IgD-negative memory B cell (primary cell): ENCODE measurements around the gene CLMN. TPM values are rescaled to one million over a fixed set of nuclear protein-coding genes. Genes with fewer than 3 reads are reported as not detected.

ENCODE experiments used
- H3K27ac Mint-ChIP-seq, 3 donors: one replicate each; pipeline ENCODE4 v1.8.0; 2020 to 2022; ENCODE audit warnings: mild to moderate bottlenecking in 3 of 3, mixed read lengths in 3 of 3, moderate library complexity in 1 of 3
- H3K27me3 Mint-ChIP-seq: one replicate; pipeline ENCODE4 v1.8.0; 2021; ENCODE audit warnings: mixed read lengths
- H3K36me3 Mint-ChIP-seq: one replicate; pipeline ENCODE4 v1.8.0; 2020; ENCODE audit warnings: mild to moderate bottlenecking, mixed read lengths
- H3K4me1 Mint-ChIP-seq, 3 donors: one replicate each; pipeline ENCODE4 v1.8.0; 2020 to 2022; ENCODE audit warnings: mixed read lengths in 3 of 3, mild to moderate bottlenecking in 1 of 3
- H3K4me3 Mint-ChIP-seq, 4 donors: one replicate each; pipeline ENCODE4 v1.8.0; 2020 to 2022; ENCODE audit warnings: mild to moderate bottlenecking in 4 of 4, mixed read lengths in 4 of 4, moderate library complexity in 3 of 4
- H3K9me3 Mint-ChIP-seq, 3 donors: one replicate each; pipeline ENCODE4 v1.8.0; 2020 to 2021; ENCODE audit warnings: mixed read lengths in 3 of 3, mild to moderate bottlenecking in 1 of 3
- polyA plus RNA-seq: library from polyadenylated mRNA; unstranded; fragments of 300-500 nt; fragmentation: Illumina TruSeq; gene quantifications from one replicate; pipeline ENCODE4 v1.2.3, GENCODE V29; 2021

Gene CLMN
- polyA plus RNA-seq, 1 donor from 2014 or later: 8.2 TPM

GRCh38 chr14:95296966-95297365, 22.7 kb downstream of the CLMN start:
- H3K36me3 Mint-ChIP-seq: peaks cover 4% of the 10 kb centered on the region
- peaks cover 25 to 51% (median 45%) of the 10 kb centered on the region in 3 donors for H3K4me1 Mint-ChIP-seq
- H3K27me3 Mint-ChIP-seq: peaks cover 5% of the 10 kb centered on the region
- peaks cover 0 to 4% (median 0%) of the 10 kb centered on the region in 3 donors for H3K9me3 Mint-ChIP-seq
- H3K27ac Mint-ChIP-seq: no peak overlapping the region
- no peak overlapping the region for H3K4me3 Mint-ChIP-seq

DNA sequence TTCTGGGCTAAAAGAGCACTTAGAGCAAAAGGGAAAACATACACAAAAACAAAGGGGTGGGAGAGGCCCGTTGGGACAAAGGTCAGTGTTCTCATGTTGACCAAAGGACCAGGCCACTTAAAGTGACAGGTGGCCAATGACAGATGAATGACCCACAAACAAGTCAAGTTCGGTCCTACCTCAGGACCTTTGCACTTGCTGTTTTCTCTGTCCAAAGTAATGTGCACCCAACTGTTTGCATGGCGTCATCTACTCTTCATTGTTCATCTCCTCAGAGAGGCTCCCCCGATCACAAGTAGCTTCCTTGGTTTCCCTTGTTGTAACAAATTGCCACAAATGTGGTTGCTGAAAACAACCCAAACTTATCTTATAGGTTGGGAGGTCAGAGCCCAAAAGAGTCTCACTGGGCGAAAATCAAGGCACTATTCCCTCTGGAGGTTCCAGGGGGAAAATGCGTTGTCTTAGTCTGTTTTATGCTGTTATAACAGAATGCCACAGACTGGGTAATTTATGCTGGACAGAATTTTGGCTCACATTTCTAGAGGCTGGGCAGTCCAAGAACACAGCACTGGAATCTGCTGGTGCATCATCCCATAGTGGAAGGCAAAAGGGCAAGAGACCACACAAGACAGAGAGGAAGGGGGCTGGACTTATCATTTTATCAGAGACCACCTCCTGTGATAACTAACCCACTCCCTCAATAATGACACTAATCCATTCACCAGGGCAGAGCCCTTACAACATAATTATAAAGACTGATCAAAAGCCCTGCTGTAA, 23.9 kb downstream of the CLMN start:
- Mint-ChIP-seq H3K27me3 (peaks cover 5% of the 10 kb centered on the region), H3K27ac (no peak overlapping the region), H3K4me1 (peaks cover 27 to 53% (median 45%) of the 10 kb centered on the region in 3 donors), H3K9me3 (peaks cover 0 to 4% (median 0%) of the 10 kb centered on the region in 3 donors), H3K36me3 (peaks cover 3% of the 10 kb centered on the region), H3K4me3 (no peak overlapping the region)

DNA sequence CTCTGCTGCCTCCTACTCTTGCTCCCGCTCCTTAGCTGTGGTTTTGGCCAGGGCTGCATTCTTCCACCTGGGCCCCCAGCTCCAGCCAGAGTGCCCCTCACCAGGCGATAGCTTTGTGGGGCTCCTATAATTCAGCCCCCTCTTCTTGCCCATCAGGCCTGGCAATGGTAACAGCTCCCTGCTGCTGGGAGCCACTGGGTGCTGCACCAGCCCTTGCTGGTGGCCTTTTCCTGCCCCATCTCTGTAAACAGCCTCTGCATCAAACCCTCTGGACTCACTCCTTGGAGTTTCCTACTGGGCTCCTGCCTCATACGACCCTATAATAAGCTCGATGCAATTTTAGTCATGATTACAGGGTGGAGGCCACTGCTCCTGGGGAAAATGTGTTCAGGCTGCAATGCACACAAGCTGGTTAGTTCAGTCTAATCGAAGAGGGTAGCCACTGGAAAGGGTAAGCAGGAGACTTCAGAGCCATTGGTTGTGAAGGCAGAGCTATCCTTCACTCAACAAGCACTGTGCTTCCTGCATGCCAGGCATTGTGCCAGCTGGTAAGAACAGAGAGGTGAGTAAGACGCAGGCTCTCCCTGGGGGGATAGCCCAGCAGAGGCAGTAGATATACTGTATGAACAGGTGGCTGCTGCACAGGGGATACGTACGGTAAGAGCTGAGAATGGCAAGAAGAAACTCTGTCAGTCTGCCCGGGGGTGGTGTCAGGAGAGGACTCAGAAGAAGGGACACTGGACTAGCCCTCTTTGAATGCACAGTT, 24.7 kb downstream of the CLMN start:
- Mint-ChIP-seq H3K4me1 (peaks cover 27 to 47% (median 39%) of the 10 kb centered on the region in 3 donors), H3K36me3 (peaks cover 3% of the 10 kb centered on the region), H3K27ac (peak overlapping the region in 1 of 3 donors; percentile 83), H3K27me3 (peaks cover 7% of the 10 kb centered on the region), H3K4me3 (no peak overlapping the region), H3K9me3 (peaks cover 0 to 4% (median 0%) of the 10 kb centered on the region in 3 donors)

GRCh38 chr14:95294320-95294719, 25.4 kb downstream of the CLMN start:
- peaks cover 21 to 41% (median 35%) of the 10 kb centered on the region in 3 donors for H3K4me1 Mint-ChIP-seq

GRCh38 chr14:95293449-95293848, 26.3 kb downstream of the CLMN start:
- Mint-ChIP-seq H3K9me3 (peaks cover 0 to 4% (median 0%) of the 10 kb centered on the region in 3 donors), H3K27me3 (peaks cover 5% of the 10 kb centered on the region), H3K4me3 (no peak overlapping the region), H3K4me1 (peaks cover 22 to 38% (median 32%) of the 10 kb centered on the region in 3 donors), H3K36me3 (peaks cover 3% of the 10 kb centered on the region), H3K27ac (no peak overlapping the region)

More at GRCh38 chr14:95294320-95294719, 25.4 kb downstream of the CLMN start:
- Mint-ChIP-seq H3K9me3 (peaks cover 0 to 4% (median 0%) of the 10 kb centered on the region in 3 donors), H3K36me3 (peaks cover 3% of the 10 kb centered on the region), H3K27ac (peak overlapping the region in 1 of 3 donors; percentile 83), H3K27me3 (peaks cover 6% of the 10 kb centered on the region), H3K4me3 (no peak overlapping the region)

DNA sequence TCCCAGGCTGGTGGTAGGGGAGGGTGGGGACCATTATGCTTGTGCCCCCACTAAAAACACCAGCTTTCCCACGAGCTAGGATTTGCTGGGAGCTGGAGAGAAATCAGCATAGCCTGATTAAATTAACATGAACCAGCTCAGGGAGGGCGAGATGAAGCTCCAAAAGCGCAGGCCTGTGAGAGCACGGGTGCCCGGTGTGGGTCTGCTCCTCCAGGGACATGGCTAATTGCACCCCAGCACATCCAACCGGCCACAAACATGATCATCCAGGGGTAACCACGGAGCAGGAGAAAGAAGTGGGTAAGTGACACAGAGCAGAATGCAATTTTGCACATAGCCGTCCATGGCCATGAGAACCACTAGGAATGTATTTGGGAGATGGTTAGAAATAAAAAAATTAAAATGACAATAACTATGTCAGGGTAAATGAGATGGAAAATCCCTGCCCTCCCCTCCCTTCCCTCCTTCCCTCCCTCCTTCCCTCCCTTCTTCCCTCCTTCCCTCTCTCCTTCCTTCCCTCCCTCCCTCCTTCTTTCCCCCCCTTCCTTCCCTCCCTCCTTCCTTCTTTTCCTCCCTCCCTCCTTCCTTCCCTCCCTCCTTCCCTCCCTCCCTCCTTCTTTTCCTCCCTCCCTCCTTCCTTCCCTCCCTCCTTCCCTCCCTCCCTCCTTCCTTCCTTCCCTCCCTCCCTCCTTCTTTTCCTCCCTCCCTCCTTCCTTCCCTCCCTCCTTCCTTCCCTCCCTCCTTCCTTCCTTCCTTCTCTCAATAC, 26.9 kb downstream of the CLMN start:
- Mint-ChIP-seq H3K4me3 (no peak overlapping the region), H3K4me1 (peaks cover 16 to 33% (median 27%) of the 10 kb centered on the region in 3 donors), H3K27me3 (peaks cover 5% of the 10 kb centered on the region), H3K27ac (no peak overlapping the region), H3K9me3 (peaks cover 0 to 4% (median 0%) of the 10 kb centered on the region in 3 donors), H3K36me3 (peaks cover 3% of the 10 kb centered on the region)

GRCh38 chr14:95291859-95292542, 27.7 kb downstream of the CLMN start:
- peak overlapping the region in 1 of 4 donors; percentile 4 for H3K4me3 Mint-ChIP-seq
- H3K27me3 Mint-ChIP-seq: peaks cover 5% of the 10 kb centered on the region
- H3K36me3 Mint-ChIP-seq: peaks cover 5% of the 10 kb centered on the region
- peak overlapping the region in 1 of 3 donors; percentile 87 for H3K27ac Mint-ChIP-seq
- peaks cover 18 to 32% (median 24%) of the 10 kb centered on the region in 3 donors for H3K4me1 Mint-ChIP-seq
- peaks cover 0 to 4% (median 0%) of the 10 kb centered on the region in 3 donors for H3K9me3 Mint-ChIP-seq

DNA sequence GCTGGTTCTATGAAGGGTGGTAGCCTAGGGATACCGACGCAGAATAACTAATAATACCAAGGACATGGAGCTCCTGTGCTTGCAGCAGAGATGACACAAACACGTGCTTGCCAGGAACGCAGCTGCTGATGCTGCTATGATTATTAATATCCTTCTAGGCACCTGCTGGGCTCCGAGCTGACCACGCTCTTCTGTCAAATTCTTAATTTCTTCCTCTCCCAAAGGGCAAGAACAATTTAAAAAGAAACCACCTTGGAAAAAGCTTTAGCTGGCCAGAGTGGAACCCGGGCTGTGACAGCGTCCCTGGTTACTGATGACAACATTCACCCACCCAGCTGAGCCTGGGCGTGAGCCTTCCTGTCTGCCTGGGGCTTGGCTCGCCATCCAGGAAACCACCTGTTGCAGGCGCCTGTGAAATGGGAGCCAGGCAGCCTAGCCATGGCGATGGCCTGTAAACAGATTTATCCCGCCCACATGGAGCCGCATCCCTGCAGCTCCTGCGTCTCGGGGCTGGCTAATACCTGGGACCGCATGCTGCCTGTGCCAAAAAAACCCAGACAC, 28.8 kb downstream of the CLMN start:
- H3K27ac Mint-ChIP-seq: peak overlapping the region in 1 of 3 donors; percentile 87
- peaks cover 0 to 2% (median 0%) of the 10 kb centered on the region in 3 donors for H3K9me3 Mint-ChIP-seq

GRCh38 chr14:95290021-95290420, 29.7 kb downstream of the CLMN start:
- H3K4me3 Mint-ChIP-seq: no peak overlapping the region
- peaks cover 4% of the 10 kb centered on the region for H3K27me3 Mint-ChIP-seq
- peaks cover 10 to 27% (median 21%) of the 10 kb centered on the region in 3 donors for H3K4me1 Mint-ChIP-seq
- no peak overlapping the region for H3K27ac Mint-ChIP-seq
- peaks cover 5% of the 10 kb centered on the region for H3K36me3 Mint-ChIP-seq
- no peaks in the 10 kb centered on the region for H3K9me3 Mint-ChIP-seq

More for the DNA sequence above, 28.8 kb downstream of the CLMN start:
- H3K4me3 Mint-ChIP-seq: peak overlapping the region in 2 of 4 donors; percentile 3 to 55
- peaks cover 5% of the 10 kb centered on the region for H3K36me3 Mint-ChIP-seq
- H3K4me1 Mint-ChIP-seq: peaks cover 16 to 30% (median 21%) of the 10 kb centered on the region in 3 donors
- peaks cover 5% of the 10 kb centered on the region for H3K27me3 Mint-ChIP-seq

DNA sequence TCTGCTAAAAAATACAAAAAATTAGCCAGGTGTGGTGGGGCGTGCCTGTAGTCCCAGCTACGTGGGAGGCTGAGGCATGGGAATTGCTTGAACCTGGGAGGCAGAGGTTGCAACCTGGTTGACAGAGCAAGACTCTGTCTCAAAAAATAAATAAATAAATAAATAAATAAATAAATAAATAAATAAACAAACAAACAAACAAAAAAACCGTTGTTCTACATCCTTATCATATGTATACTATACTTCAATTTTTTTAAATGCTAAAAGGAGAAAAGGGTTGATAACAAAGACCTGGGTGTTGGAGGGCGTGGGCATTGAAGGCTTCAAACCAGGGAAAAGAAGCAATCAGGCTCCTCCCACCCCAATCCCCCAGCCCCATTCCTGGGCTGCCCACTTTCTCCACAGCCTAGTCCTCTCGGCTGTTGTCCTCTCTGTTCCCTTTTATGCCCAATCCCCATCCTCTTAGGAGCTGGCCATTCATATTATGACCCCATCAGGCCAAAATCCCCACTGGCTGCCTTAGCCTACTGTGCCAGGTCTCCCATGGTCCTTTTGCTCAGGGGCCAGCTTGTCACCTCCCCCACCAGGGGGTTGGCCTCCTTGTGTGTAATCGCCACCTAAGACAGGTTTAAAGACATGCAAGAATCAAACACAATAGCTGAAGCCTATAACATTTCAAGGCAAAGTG, 30.2 kb downstream of the CLMN start:
- Mint-ChIP-seq H3K27me3 (peaks cover 4% of the 10 kb centered on the region), H3K9me3 (no peaks in the 10 kb centered on the region), H3K4me1 (peaks cover 10 to 27% (median 21%) of the 10 kb centered on the region in 3 donors), H3K4me3 (no peak overlapping the region), H3K36me3 (peaks cover 5% of the 10 kb centered on the region), H3K27ac (no peak overlapping the region)

GRCh38 chr14:95288672-95289322, 30.9 kb downstream of the CLMN start:
- H3K4me1 Mint-ChIP-seq: peaks cover 10 to 27% (median 21%) of the 10 kb centered on the region in 3 donors

DNA sequence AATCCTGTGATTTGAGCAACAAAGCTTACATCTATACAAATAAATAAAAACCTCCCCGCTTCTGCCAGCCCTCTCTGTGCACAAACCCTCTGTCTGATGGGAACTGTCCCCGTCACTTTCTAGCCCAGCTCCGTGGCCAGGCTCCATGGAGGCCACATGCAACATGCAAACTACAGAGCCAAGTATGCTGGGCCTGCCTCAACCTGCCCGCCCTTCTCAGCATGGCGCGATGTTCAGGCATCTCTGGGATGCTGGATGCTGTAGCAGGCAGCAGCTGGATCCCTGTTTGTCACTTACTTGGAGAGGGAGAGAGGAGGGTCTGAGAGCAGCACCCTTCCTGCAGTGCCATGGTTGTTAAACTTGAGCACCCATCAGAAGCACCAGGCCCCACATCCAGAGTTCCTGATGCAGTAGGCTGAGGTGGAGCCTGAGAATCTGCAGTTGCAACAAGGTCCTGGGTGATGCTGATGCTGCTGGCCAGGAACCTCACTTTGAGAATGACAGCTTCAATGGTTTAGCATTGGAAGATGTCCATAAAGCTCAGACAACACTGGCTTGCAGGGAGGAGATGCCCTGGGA, 32.4 kb downstream of the CLMN start:
- no peaks in the 10 kb centered on the region for H3K9me3 Mint-ChIP-seq
- no peak overlapping the region for H3K27ac Mint-ChIP-seq
- H3K4me3 Mint-ChIP-seq: no peak overlapping the region
- H3K4me1 Mint-ChIP-seq: peaks cover 10 to 32% (median 23%) of the 10 kb centered on the region in 3 donors
- peaks cover 5% of the 10 kb centered on the region for H3K36me3 Mint-ChIP-seq
- H3K27me3 Mint-ChIP-seq: peaks cover 4% of the 10 kb centered on the region

More at GRCh38 chr14:95288672-95289322, 30.9 kb downstream of the CLMN start:
- Mint-ChIP-seq H3K36me3 (peaks cover 5% of the 10 kb centered on the region), H3K27ac (no peak overlapping the region), H3K27me3 (peaks cover 4% of the 10 kb centered on the region), H3K9me3 (no peaks in the 10 kb centered on the region), H3K4me3 (no peak overlapping the region)
